Middle frontal gyrus (tissue), 1 donor: ENCODE results near the gene RAB4A.
A peak's percentile ranks its signal among the peaks of the same experiment; 100 is the strongest.

Experiments used
- DNase-seq: peaks from one replicate; pipeline ENCODE4 v3.0.0-alpha.2; 2015; ENCODE audit warnings: low spot score; ENCODE audit errors: extremely low spot score

The RAB4A gene

GRCh38 chr1:229270547-229271447, at the start of gene RAB4A:
Gene RAB4A (plus strand): TSS chr1:229271111. CDS start chr1:229271340, 229 bp downstream.
- DNase-seq: peak; percentile 76

GRCh38 chr1:229222081-229222480, 48.8 kb upstream of the RAB4A start:
- no peak for DNase-seq

GRCh38 chr1:229223498-229223897, 47.4 kb upstream of the RAB4A start:
- no peak for DNase-seq

- no peak for DNase-seq
Observed at GRCh38 chr1:229224308-229224707, 46.6 kb upstream of the RAB4A start.

GRCh38 chr1:229225331-229225782, 45.6 kb upstream of the RAB4A start:
- no peak for DNase-seq

GRCh38 chr1:229226796-229227195, 44.1 kb upstream of the RAB4A start:
- DNase-seq: no peak

GRCh38 chr1:229227298-229227919, 43.5 kb upstream of the RAB4A start:
- peak; percentile 83 for DNase-seq

- no peak for DNase-seq
Observed at GRCh38 chr1:229228522-229228921, 42.4 kb upstream of the RAB4A start.

GRCh38 chr1:229229137-229229720, 41.7 kb upstream of the RAB4A start:
- no peak for DNase-seq

- peak; percentile 89 for DNase-seq
Observed at GRCh38 chr1:229229721-229230139, 41.2 kb upstream of the RAB4A start.

GRCh38 chr1:229230140-229230892, 40.6 kb upstream of the RAB4A start:
- no peak for DNase-seq

- DNase-seq: no peak
Observed at GRCh38 chr1:229230893-229231753, 39.8 kb upstream of the RAB4A start.

- DNase-seq: no peak
Observed at GRCh38 chr1:229231754-229232119, 39.2 kb upstream of the RAB4A start.

- DNase-seq: no peak
Observed at GRCh38 chr1:229234870-229235472, 35.9 kb upstream of the RAB4A start.

GRCh38 chr1:229237320-229237719, 33.6 kb upstream of the RAB4A start:
- DNase-seq: no peak

GRCh38 chr1:229238231-229238630, 32.7 kb upstream of the RAB4A start:
- DNase-seq: no peak

- DNase-seq: peak; percentile 68
Observed at GRCh38 chr1:229238674-229239415, 32.1 kb upstream of the RAB4A start.

- DNase-seq: no peak
Observed at GRCh38 chr1:229240532-229240931, 30.4 kb upstream of the RAB4A start.

- DNase-seq: no peak
Observed at GRCh38 chr1:229241390-229241789, 29.5 kb upstream of the RAB4A start.
